Measurements from ENCODE around the gene ATP8B4. TPM values are rescaled to one million over a fixed set of nuclear protein-coding genes. Genes with fewer than 3 reads are reported as not detected.

Gene ATP8B4
- polyA plus RNA-seq, 1 experiment = 1.0 TPM

DNA sequence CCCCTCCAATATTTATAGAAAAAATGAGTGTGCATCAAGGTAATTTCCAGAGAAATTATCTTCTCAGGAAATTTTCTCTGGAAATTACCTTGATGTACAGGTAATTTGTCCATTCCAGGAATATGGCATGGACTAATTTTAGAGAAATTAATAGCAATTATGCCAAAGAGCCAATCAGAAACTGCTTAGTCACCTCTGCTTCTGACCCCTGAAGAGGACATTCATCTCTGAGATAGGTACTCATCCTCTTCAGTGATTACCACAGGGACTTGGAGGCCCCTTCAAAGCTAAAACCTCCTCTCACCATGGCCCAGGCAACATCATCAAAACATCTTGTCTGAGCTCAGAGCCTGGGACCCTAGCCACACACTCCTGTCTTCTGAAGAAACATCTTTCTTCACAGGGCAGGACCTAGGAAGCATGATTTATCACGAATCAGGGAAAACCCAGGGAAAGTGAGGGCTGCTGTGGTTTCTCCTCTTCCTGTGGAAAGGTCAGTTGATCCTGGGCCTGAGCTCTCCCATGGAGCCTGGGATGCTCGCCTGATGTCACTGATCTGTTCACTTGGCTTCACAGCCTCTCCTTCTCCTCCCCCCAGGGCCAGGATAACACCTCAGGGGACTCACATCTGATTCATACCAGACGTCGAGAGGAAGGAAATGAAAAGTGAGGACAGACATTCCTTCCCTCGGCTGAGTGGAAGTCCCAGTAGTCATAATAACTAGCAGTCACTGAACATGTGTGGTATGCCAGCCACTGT lies 287.6 kb downstream of the ATP8B4 start:
- TF ChIP-seq, protein P1, sequence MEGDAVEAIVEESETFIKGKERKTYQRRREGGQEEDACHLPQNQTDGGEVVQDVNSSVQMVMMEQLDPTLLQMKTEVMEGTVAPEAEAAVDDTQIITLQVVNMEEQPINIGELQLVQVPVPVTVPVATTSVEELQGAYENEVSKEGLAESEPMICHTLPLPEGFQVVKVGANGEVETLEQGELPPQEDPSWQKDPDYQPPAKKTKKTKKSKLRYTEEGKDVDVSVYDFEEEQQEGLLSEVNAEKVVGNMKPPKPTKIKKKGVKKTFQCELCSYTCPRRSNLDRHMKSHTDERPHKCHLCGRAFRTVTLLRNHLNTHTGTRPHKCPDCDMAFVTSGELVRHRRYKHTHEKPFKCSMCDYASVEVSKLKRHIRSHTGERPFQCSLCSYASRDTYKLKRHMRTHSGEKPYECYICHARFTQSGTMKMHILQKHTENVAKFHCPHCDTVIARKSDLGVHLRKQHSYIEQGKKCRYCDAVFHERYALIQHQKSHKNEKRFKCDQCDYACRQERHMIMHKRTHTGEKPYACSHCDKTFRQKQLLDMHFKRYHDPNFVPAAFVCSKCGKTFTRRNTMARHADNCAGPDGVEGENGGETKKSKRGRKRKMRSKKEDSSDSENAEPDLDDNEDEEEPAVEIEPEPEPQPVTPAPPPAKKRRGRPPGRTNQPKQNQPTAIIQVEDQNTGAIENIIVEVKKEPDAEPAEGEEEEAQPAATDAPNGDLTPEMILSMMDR (IDR thresholded peaks at IDR 0.05; ENCODE audit: low read depth, low read length) = no peak
- ChIA-PET CTCF (interaction anchor here (0.6 to 1.0 kb wide), 2 partner anchors 30 to 172 kb away, joined by 3 to 4 read pairs; no protein-coding TSS in a partner anchor), POLR2A (interaction anchor here (1.3 kb wide), 1 partner anchor 159 kb away, joined by 3 read pairs; no protein-coding TSS in a partner anchor)
- Histone ChIP-seq H3K9me3 (ENCODE audit: control insufficient read depth, insufficient read depth, low read length) (no peaks in the 10 kb centered on the region), H3K27ac (ENCODE audit: low read depth, low read length) (peak overlapping the region; percentile 68), H3K27me3 (ENCODE audit: control insufficient read depth, insufficient read depth, low read length) (no peaks in the 10 kb centered on the region), H3K4me3 (ENCODE audit: low read depth, low read length) (no peak overlapping the region)
- no peak for DNase-seq (ENCODE audit: low read depth, low spot score)

DNA sequence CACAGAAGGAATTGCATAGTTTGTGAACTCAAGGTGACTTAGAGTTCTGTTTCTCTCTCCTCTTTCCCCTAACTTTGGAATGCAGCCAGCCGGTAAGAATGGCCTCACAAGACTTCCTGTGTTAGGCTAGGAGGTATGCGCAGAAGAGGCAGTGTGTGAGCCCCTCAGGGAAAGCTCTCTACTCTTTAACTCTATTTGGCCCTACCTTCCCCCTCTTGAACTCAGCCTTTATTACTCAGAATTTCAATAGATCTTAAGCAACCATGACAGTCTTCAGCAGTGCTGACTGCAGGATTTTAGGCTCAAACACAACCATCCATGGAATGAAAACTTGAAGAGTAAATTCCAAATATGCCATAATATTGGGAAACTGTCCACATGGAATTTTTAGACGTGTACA lies 288.6 kb downstream of the ATP8B4 start:
- Histone ChIP-seq H3K4me3 (ENCODE audit: low read depth, low read length) (no peak overlapping the region), H3K27me3 (ENCODE audit: control insufficient read depth, insufficient read depth, low read length) (no peaks in the 10 kb centered on the region), H3K9me3 (ENCODE audit: control insufficient read depth, insufficient read depth, low read length) (no peaks in the 10 kb centered on the region), H3K27ac (ENCODE audit: low read depth, low read length) (no peak overlapping the region)
- CTCF ChIA-PET = no interaction called here
- TF ChIP-seq, protein P1 (IDR thresholded peaks at IDR 0.05; ENCODE audit: low read depth, low read length) = no peak
- POLR2A ChIA-PET = no interaction called here
- no peak for DNase-seq (ENCODE audit: low read depth, low spot score)

DNA sequence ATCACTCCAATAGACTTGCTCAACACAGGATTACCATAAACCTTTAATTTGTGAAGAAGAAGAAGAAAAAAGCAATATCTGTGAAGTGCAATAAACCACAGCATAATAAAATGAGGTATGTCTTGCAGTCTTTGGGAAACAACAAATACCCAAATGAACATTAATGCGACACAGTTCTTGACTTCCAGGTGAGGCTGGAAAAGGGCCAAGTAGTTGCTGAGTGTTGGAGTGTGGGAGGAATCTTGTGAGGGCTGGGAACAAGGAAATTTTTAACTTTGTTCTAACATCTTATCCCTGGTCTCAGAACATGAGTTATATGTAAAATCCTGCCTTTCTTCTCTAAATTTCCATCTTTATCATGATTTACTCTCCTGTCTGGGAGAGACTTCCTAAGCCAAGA lies 291.7 kb downstream of the ATP8B4 start:
- TF ChIP-seq, protein P1 (IDR thresholded peaks at IDR 0.05; ENCODE audit: low read depth, low read length) = no peak
- DNase-seq (ENCODE audit: low read depth, low spot score) = no peak
- H3K9me3 ChIP-seq (ENCODE audit: control insufficient read depth, insufficient read depth, low read length) = no peaks in the 10 kb centered on the region
- ChIA-PET CTCF (no interaction called here), POLR2A (no interaction called here)
- H3K27me3 ChIP-seq (ENCODE audit: control insufficient read depth, insufficient read depth, low read length) = no peaks in the 10 kb centered on the region
- no peak overlapping the region for H3K27ac ChIP-seq (ENCODE audit: low read depth, low read length)
- H3K4me3 ChIP-seq (ENCODE audit: low read depth, low read length) = no peak overlapping the region

DNA sequence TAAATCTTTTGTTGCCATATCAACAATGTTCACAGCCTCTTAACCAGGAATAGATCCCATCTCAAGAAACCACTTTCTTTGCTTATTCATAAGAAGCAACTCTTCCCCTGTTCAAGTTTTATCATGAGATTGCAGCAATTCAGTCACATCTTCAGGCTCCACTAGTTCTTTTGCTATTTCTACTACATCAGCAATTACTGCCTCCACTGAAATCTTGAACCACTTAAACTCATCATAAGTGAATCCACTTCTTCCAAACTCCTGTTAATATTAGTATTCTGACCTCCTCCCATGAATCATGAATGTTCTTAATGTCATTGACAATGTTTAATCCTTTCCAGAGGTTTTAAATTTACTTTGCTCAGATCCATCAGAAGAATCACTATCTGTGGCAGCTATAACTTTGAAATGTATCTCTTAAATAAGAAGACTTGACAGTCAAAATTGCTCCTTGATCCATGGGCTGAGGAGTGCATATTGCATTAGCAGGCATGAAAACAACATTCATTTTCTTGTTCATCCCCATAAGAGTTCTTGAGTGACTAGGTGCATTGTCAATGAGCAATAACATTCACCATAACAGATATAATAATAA lies 292.3 kb downstream of the ATP8B4 start:
- Histone ChIP-seq H3K9me3 (ENCODE audit: control insufficient read depth, insufficient read depth, low read length) (no peaks in the 10 kb centered on the region), H3K27ac (ENCODE audit: low read depth, low read length) (no peak overlapping the region), H3K4me3 (ENCODE audit: low read depth, low read length) (no peak overlapping the region), H3K27me3 (ENCODE audit: control insufficient read depth, insufficient read depth, low read length) (no peaks in the 10 kb centered on the region)
- DNase-seq (ENCODE audit: low read depth, low spot score) = no peak
- TF ChIP-seq, protein P1 (IDR thresholded peaks at IDR 0.05; ENCODE audit: low read depth, low read length) = no peak
- POLR2A ChIA-PET = no interaction called here
- CTCF ChIA-PET = no interaction called here

DNA sequence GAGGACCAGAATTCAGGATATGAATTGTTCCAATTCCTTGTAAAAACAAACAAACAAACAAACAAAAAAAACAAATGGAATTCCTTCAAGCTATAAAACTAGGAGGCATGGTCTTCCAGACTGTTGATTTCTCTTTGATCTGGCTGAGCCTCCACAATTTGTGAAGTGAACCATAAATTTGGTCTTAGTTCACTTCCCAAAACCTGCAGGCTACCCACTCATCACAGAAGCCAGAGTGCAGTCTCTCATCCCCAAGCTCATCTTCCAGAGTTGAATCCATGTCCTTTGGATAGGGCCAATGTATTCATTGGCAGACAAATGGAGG lies 294.3 kb downstream of the ATP8B4 start:
- TF ChIP-seq, protein P1 (IDR thresholded peaks at IDR 0.05; ENCODE audit: low read depth, low read length) = no peak
- H3K27me3 ChIP-seq (ENCODE audit: control insufficient read depth, insufficient read depth, low read length) = no peaks in the 10 kb centered on the region
- H3K4me3 ChIP-seq (ENCODE audit: low read depth, low read length) = no peak overlapping the region
- H3K9me3 ChIP-seq (ENCODE audit: control insufficient read depth, insufficient read depth, low read length) = no peaks in the 10 kb centered on the region
- POLR2A ChIA-PET = no interaction called here
- CTCF ChIA-PET = interaction anchor here (0.9 kb wide), 1 partner anchor 227 kb away, joined by 3 read pairs; no protein-coding TSS in a partner anchor
- no peak for DNase-seq (ENCODE audit: low read depth, low spot score)
- H3K27ac ChIP-seq (ENCODE audit: low read depth, low read length) = no peak overlapping the region
